NT2/D1 (cell line): Measurements from ENCODE around the gene DYRK2.

Experiments used
- SUZ12 ChIP-seq: IDR thresholded peaks from 2 replicates; pipeline ENCODE4 v1.6.1; 2011; ENCODE audit not compliant: insufficient read length, insufficient read depth; ENCODE audit errors: extremely low read depth
- YY1 ChIP-seq: IDR thresholded peaks from 2 replicates; pipeline ENCODE4 v1.6.1; 2011; ENCODE audit not compliant: insufficient read length, insufficient read depth
- ZNF274 ChIP-seq: IDR thresholded peaks from 2 replicates; pipeline ENCODE4 v1.6.1; 2011; ENCODE audit warnings: mild to moderate bottlenecking, low read depth, low read length

- TF ChIP-seq SUZ12: no peak
- no peak for TF ChIP-seq ZNF274
- no peak for TF ChIP-seq YY1
Measured at GRCh38 chr12:67609226-67609870, 39.2 kb upstream of the DYRK2 start.
